Keratinocyte (primary cell): ENCODE results near the gene ZFP36L1. TPM values are rescaled to one million over a fixed set of nuclear protein-coding genes. Genes with fewer than 3 reads are reported as not detected.

Experiments used
- DNase-seq: peaks from one replicate; pipeline ENCODE4 v3.0.0-alpha.2; 2011; ENCODE audit warnings: low read depth, missing footprints, low spot score
- FAIRE-seq: peaks from 2 replicates; lab custom pipeline; 2011; peaks lifted over from hg19 to GRCh38; lab: Jason Lieb, UNC
- H2AFZ ChIP-seq: 2 replicates; pipeline ENCODE4 v1.6.0; 2012; ENCODE audit warnings: low read length, control low read depth, inconsistent platforms; ENCODE audit not compliant: control insufficient read depth
- H3K27ac ChIP-seq: 2 replicates; pipeline ENCODE4 v1.5.1; 2011; ENCODE audit warnings: low read length; ENCODE audit not compliant: control insufficient read depth, insufficient read depth
- H3K27me3 ChIP-seq: 3 replicates; pipeline ENCODE4 v1.6.0; 2011; ENCODE audit warnings: low read length; ENCODE audit not compliant: control insufficient read depth, insufficient read depth; ENCODE audit errors: extremely low read depth
- H3K36me3 ChIP-seq, 2 experiments: 2 replicates in 1 of 2; 3 replicates in 1 of 2; pipeline ENCODE4 v1.5.1; 2011; ENCODE audit warnings: low read length in 2 of 2, mild to moderate bottlenecking in 1 of 2; ENCODE audit not compliant: control insufficient read depth in 2 of 2, insufficient read depth in 2 of 2; ENCODE audit errors: extremely low read depth in 1 of 2
- H3K4me1 ChIP-seq: 3 replicates; pipeline ENCODE4 v1.5.1; 2011; ENCODE audit warnings: low read length; ENCODE audit not compliant: control insufficient read depth, insufficient read depth; ENCODE audit errors: extremely low read depth
- H3K4me2 ChIP-seq: 3 replicates; pipeline ENCODE4 v1.6.0; 2011; ENCODE audit warnings: low read depth, low read length; ENCODE audit not compliant: control insufficient read depth, insufficient read depth; ENCODE audit errors: extremely low read depth
- H3K4me3 ChIP-seq, 3 experiments: fragments of 200-600 bp in 1 of 3; sonication (generic) in 1 of 3; 2 replicates in 2 of 3; 3 replicates in 1 of 3; pipeline ENCODE4 v1.5.1; 2011 to 2016; ENCODE audit warnings: low read length in 3 of 3, mild to moderate bottlenecking in 3 of 3, control low read depth in 2 of 3, inconsistent platforms in 1 of 3, low read depth in 1 of 3, mixed read lengths in 1 of 3, mixed run types in 1 of 3, moderate library complexity in 1 of 3; ENCODE audit not compliant: control insufficient read depth in 2 of 3, insufficient read depth in 2 of 3; ENCODE audit errors: extremely low read depth in 1 of 3
- H3K79me2 ChIP-seq: 2 replicates; pipeline ENCODE4 v1.6.0; 2012; ENCODE audit warnings: low read length; ENCODE audit not compliant: control insufficient read depth, insufficient read depth
- H3K9ac ChIP-seq: 3 replicates; pipeline ENCODE4 v1.6.0; 2011; ENCODE audit warnings: low read length; ENCODE audit not compliant: control insufficient read depth, insufficient read depth; ENCODE audit errors: extremely low read depth
- H3K9me1 ChIP-seq: 3 replicates; pipeline ENCODE4 v1.6.0; 2011; ENCODE audit warnings: low read length; ENCODE audit not compliant: control insufficient read depth, insufficient read depth; ENCODE audit errors: extremely low read depth
- H3K9me3 ChIP-seq: 2 replicates; pipeline ENCODE4 v1.5.1; 2012; ENCODE audit warnings: low read depth, low read length; ENCODE audit not compliant: control insufficient read depth
- H4K20me1 ChIP-seq: 3 replicates; pipeline ENCODE4 v1.6.0; 2011; ENCODE audit warnings: low read length; ENCODE audit not compliant: control insufficient read depth, insufficient read depth; ENCODE audit errors: extremely low read depth
- CTCF ChIP-seq, 3 experiments: IDR thresholded peaks in 1 of 3; conservative IDR thresholded peaks in 1 of 3; optimal IDR thresholded peaks in 1 of 3; 2 replicates in 2 of 3; 3 replicates in 1 of 3; pipeline versions ENCODE3 to v1.5.1; 2011; ENCODE audit warnings: low read length in 3 of 3, mild to moderate bottlenecking in 3 of 3, moderate library complexity in 2 of 3, control low read depth in 1 of 3, inconsistent platforms in 1 of 3; ENCODE audit not compliant: insufficient read depth in 2 of 3; ENCODE audit errors: extremely low read depth in 1 of 3
- EZH2 ChIP-seq: IDR thresholded peaks from one replicate; pipeline ENCODE4 v1.6.1; 2012; ENCODE audit warnings: inconsistent platforms, mild to moderate bottlenecking, low read length, moderate library complexity
- dilution Hi-C: fragments of 300-500 bp; cut with MboI; formaldehyde crosslinking; loops from one replicate; pipeline ENCODE4 v1.7.0; 2020; ENCODE audit warnings: low sequenced_read_pairs; ENCODE audit not compliant: extremely low pct_ligation_motif_present
- polyA plus RNA-seq, 5 experiments: library from polyadenylated mRNA; depleted of rRNA in 3 of 5; stranded (reverse) in 3 of 5; stranded (forward) in 1 of 5; unstranded in 1 of 5; fragments of >200 nt; gene quantifications; 1 replicate in 1 of 5; 2 replicates in 3 of 5; 3 replicates in 1 of 5; pipeline versions ENCODE4 v1.2.1 to v1.2.3, GENCODE V29; 2011 to 2012; ENCODE audit warnings: missing spikeins in 2 of 5, low read depth in 1 of 5, low replicate concordance in 1 of 5

The ZFP36L1 gene
- polyA plus RNA-seq, 1 donor (not counting 4 experiments of a cell fraction or from before 2014, with no cell fraction given), result 85.2 TPM

GRCh38 chr14:68775614-68776126 lies 17.2 kb downstream of the ZFP36L1 start:
- H3K9me1 ChIP-seq, result no peaks in the 10 kb centered on the region
- peaks cover 15% of the 10 kb centered on the region for H3K4me1 ChIP-seq
- H3K9ac ChIP-seq, result no peak overlapping the region
- no peaks in the 10 kb centered on the region for H4K20me1 ChIP-seq
- no peaks in the 10 kb centered on the region for H3K9me3 ChIP-seq
- H3K36me3 ChIP-seq, result no peaks in the 10 kb centered on the region
- FAIRE-seq, result no peak
- no peak overlapping the region for H3K4me2 ChIP-seq
- no peak overlapping the region for H2AFZ ChIP-seq
- TF ChIP-seq CTCF (optimal IDR thresholded peaks at IDR 0.05 in 1 of 3, IDR thresholded peaks at IDR 0.05 in 1 of 3, conservative IDR thresholded peaks at IDR 0.05 in 1 of 3; ENCODE audit: extremely low read depth in 1 of 3, insufficient read depth in 2 of 3, low read length in 3 of 3) (peak in 2 of 3 experiments; percentile 32 to 33), EZH2 (no peak)
- DNase-seq, result no peak
- no peaks in the 10 kb centered on the region for H3K27me3 ChIP-seq
- no peak overlapping the region for H3K27ac ChIP-seq
- dilution Hi-C loops, result no loop called here
- no peaks in the 10 kb centered on the region for H3K79me2 ChIP-seq
- H3K4me3 ChIP-seq, result no peak overlapping the region

GRCh38 chr14:68774771-68775613 lies 17.9 kb downstream of the ZFP36L1 start:
- peak overlapping the region; percentile 28 for H3K27ac ChIP-seq
- no peaks in the 10 kb centered on the region for H3K9me3 ChIP-seq
- H3K4me1 ChIP-seq, result peaks cover 9% of the 10 kb centered on the region
- no peak overlapping the region for H3K9ac ChIP-seq
- no peaks in the 10 kb centered on the region for H3K79me2 ChIP-seq
- dilution Hi-C loops, result no loop called here
- no peaks in the 10 kb centered on the region for H3K27me3 ChIP-seq
- FAIRE-seq, result peak; percentile 94
- no peak overlapping the region for H3K4me3 ChIP-seq
- H3K36me3 ChIP-seq, result no peaks in the 10 kb centered on the region
- no peaks in the 10 kb centered on the region for H4K20me1 ChIP-seq
- no peaks in the 10 kb centered on the region for H3K9me1 ChIP-seq
- DNase-seq, result no peak
- H2AFZ ChIP-seq, result no peak overlapping the region
- H3K4me2 ChIP-seq, result no peak overlapping the region
- TF ChIP-seq CTCF (optimal IDR thresholded peaks at IDR 0.05 in 1 of 3, IDR thresholded peaks at IDR 0.05 in 1 of 3, conservative IDR thresholded peaks at IDR 0.05 in 1 of 3; ENCODE audit: extremely low read depth in 1 of 3, insufficient read depth in 2 of 3, low read length in 3 of 3) (peak in 1 of 3 experiments; percentile 39), EZH2 (no peak)
